Spleen (tissue), 13 donors: Measurements from ENCODE around the gene TP53INP2. TPM values are rescaled to one million over a fixed set of nuclear protein-coding genes. Genes with fewer than 3 reads are reported as not detected.
"Not testable (repeated sequence)": the region's sequence is repeated elsewhere in the genome, so short reads cannot be mapped to it uniquely, and the experiment has no call there.

ENCODE experiments used
- DNase-seq: peaks from one replicate; pipeline ENCODE4 v3.0.0-alpha.2; 2020
- H3K27ac ChIP-seq, 8 donors: fragments of 200-600 bp; sonication (generic) in 7 of 8; 1 replicate in 4 of 8; 2 replicates in 4 of 8; pipeline versions ENCODE4 v1.5.0 to v1.8.0; 2016 to 2021; ENCODE audit warnings: inconsistent platforms in 4 of 8, mild to moderate bottlenecking in 4 of 8, moderate library complexity in 1 of 8
- H3K27me3 ChIP-seq, 7 donors: fragments of 200-600 bp; sonication (generic) in 6 of 7; replicated peaks in 1 of 7; 1 replicate in 4 of 7; 2 replicates in 3 of 7; pipeline versions ENCODE4 v1.5.0 to v1.8.0; 2016 to 2021; ENCODE audit warnings: inconsistent platforms in 3 of 7, mild to moderate bottlenecking in 1 of 7
- H3K36me3 ChIP-seq, 6 donors: fragments of 200-600 bp; sonication (generic) in 5 of 6; 1 replicate in 4 of 6; 2 replicates in 2 of 6; pipeline versions ENCODE4 v1.5.0 to v1.8.0; 2016 to 2021; ENCODE audit warnings: inconsistent platforms in 2 of 6
- H3K4me1 ChIP-seq, 6 donors: fragments of 200-600 bp; sonication (generic) in 5 of 6; 1 replicate in 3 of 6; 2 replicates in 3 of 6; pipeline versions ENCODE4 v1.5.0 to v1.8.0; 2016 to 2021; ENCODE audit warnings: inconsistent platforms in 3 of 6
- H3K4me3 ChIP-seq, 8 donors: fragments of 200-600 bp; sonication (generic) in 7 of 8; 1 replicate in 4 of 8; 2 replicates in 4 of 8; pipeline versions ENCODE4 v1.5.0 to v1.8.0; 2016 to 2021; ENCODE audit warnings: inconsistent platforms in 4 of 8, mild to moderate bottlenecking in 4 of 8, moderate library complexity in 2 of 8
- H3K9me3 ChIP-seq, 8 donors: fragments of 200-600 bp; sonication (generic) in 7 of 8; 1 replicate in 4 of 8; 2 replicates in 4 of 8; pipeline versions ENCODE4 v1.5.0 to v1.8.0; 2016 to 2021; ENCODE audit warnings: inconsistent platforms in 4 of 8
- CTCF ChIP-seq, 11 experiments: fragments of 200-600 bp in 7 of 11; fragments of 450-650 bp in 4 of 11; sonication (generic) in 4 of 11; IDR thresholded peaks in 8 of 11; conservative IDR thresholded peaks in 3 of 11; 1 replicate in 7 of 11; 2 replicates in 4 of 11; pipeline versions ENCODE4 v1.4.0 to v1.8.0; 2016 to 2021; ENCODE audit warnings: antibody characterized with exemption in 11 of 11, inconsistent platforms in 4 of 11, mild to moderate bottlenecking in 1 of 11
- POLR2A ChIP-seq, 3 donors: fragments of 450-650 bp; IDR thresholded peaks; one replicate each; pipeline ENCODE4 v1.5.1; 2017; ENCODE audit warnings: antibody characterized with exemption in 3 of 3, mild to moderate bottlenecking in 1 of 3
- POLR2AphosphoS5 ChIP-seq, 3 donors: sonication (generic); formaldehyde crosslinking; IDR thresholded peaks; one replicate each; pipeline ENCODE4 v1.5.1; 2017; ENCODE audit warnings: antibody characterized with exemption in 3 of 3
- WGBS, 5 donors: extraction: QIAGEN DNeasy Blood & Tissue Kit in 3 of 5; methylation state at CpG; one replicate each; pipeline versions ENCODE4 v1.1.5 to v1.1.7; 2013 to 2018; 5-methylcytosine and 5-hydroxymethylcytosine counted together
- intact Hi-C: fragments of 100-400 bp; cut with DNase I; formaldehyde crosslinking; loops from one replicate; pipeline ENCODE4 v1.15.0; 2023; ENCODE audit warnings: low total_unique reads
- long read RNA-seq, 2 donors: transcript quantifications; one replicate each; lab custom pipeline, GENCODE V29; 2026
- polyA plus RNA-seq, 3 donors: library from polyadenylated mRNA; stranded (reverse); fragments of 200-250 nt; gene quantifications; one replicate each; pipeline ENCODE4 v1.2.1, GENCODE V29; 2013
- total RNA-seq, 7 donors: library from RNA; depleted of rRNA in 3 of 7; stranded (reverse); fragments of >200 nt in 3 of 7; fragmentation: NEBNext Ultra II Directional in 4 of 7; extraction: Animal tissue kit (Norgen Biotek cat#: 25700) in 4 of 7; gene quantifications; one replicate each; pipeline versions ENCODE4 v1.1.0 to v1.2.1, GENCODE V29; 2016 to 2021
- donor health status: healthy with polysubstance abuse.
- donor health status: DM: no; HTN: no; CAD: no; lungs with moderate emphysema.
- donor health status: DM: no; HTN: no; CAD: no.
- donor health status: Bipolar disorder and iron deficiency.
- donor health status: healthy.
- donor health status: DM: no; HTN: no; CAD: no.
- donor health status: DM: yes; HTN: yes; CAD: no.

The TP53INP2 gene
- 10 to 100 TPM in 1 of 7 donors, 1 to 10 TPM in 6; 4.8 to 10.6 (median 7.4) TPM for total RNA-seq
- polyA plus RNA-seq, result 1 to 10 TPM; 2.0 to 3.0 (median 2.6) TPM
- long read RNA-seq, donor 1, result 0 reads
- long read RNA-seq, donor 2, result 0 reads

- H3K4me3 ChIP-seq, result peak within 1 kb of the TSS; percentile 63 to 79 (median 71)
- TF ChIP-seq POLR2AphosphoS5 (IDR thresholded peaks at IDR 0.05), result peak; percentile 77 to 88 (median 83)
- peak in 1 of 3 donors; percentile 35 for TF ChIP-seq POLR2A (IDR thresholded peaks at IDR 0.05)
- peak in 4 of 11 experiments; percentile 10 to 29 (median 22) for TF ChIP-seq CTCF (IDR thresholded peaks at IDR 0.05 in 8 of 11, conservative IDR thresholded peaks at IDR 0.05 in 3 of 11)
- intact Hi-C loops, result loop anchor here (5.0 kb wide), 2 partner anchors 162 to 392 kb away; no protein-coding TSS in a partner anchor
- peaks cover 7 to 62% (median 39%) of the 10 kb centered on the region in 6 donors for H3K4me1 ChIP-seq
- no peaks in the 10 kb centered on the region for H3K36me3 ChIP-seq
- H3K27me3 ChIP-seq, result no peaks in the 10 kb centered on the region
- 1 to 4% (median 2%) methylated on average over 15 to 82 of the region's 82 CpGs for WGBS, 5 donors
- no peaks in the 10 kb centered on the region for H3K9me3 ChIP-seq
- peak within 1 kb of the TSS; percentile 82 to 100 (median 99) for H3K27ac ChIP-seq
- DNase-seq, result peak; percentile 95
Observed at GRCh38 chr20:34704177-34705007, at the start of gene TP53INP2. Gene TP53INP2 (plus strand): TSS chr20:34704344. CDS start chr20:34708740, 4,396 bp downstream.

- H3K9me3 ChIP-seq, H3K27me3 ChIP-seq, H3K27ac ChIP-seq, DNase-seq, H3K4me1 ChIP-seq, intact Hi-C loops, H3K4me3 ChIP-seq: not testable (repeated sequence)
- peaks cover 0 to 24% (median 2%) of the 10 kb centered on the region in 6 donors for H3K36me3 ChIP-seq
- 93 to 100% (median 96%) methylated on average over 4 to 31 of the region's 31 CpGs for WGBS, 5 donors
Observed at GRCh38 chr20:34658654-34659053, 45.5 kb upstream of the TP53INP2 start.

GRCh38 chr20:34661811-34662210 lies 42.3 kb upstream of the TP53INP2 start:
- H3K4me1 ChIP-seq, intact Hi-C loops, H3K27me3 ChIP-seq, DNase-seq, H3K4me3 ChIP-seq, H3K36me3 ChIP-seq, H3K9me3 ChIP-seq, H3K27ac ChIP-seq: not testable (repeated sequence)
- WGBS, 5 donors, result 77 to 86% (median 79%) methylated on average over 5 of the region's 5 CpGs

- intact Hi-C loops, result no loop called here
- DNase-seq, result no peak
- Histone ChIP-seq H3K9me3 (no peaks in the 10 kb centered on the region), H3K27ac (no peak overlapping the region), H3K4me3 (no peak overlapping the region), H3K4me1 (no peaks in the 10 kb centered on the region), H3K27me3 (no peaks in the 10 kb centered on the region), H3K36me3 (no peaks in the 10 kb centered on the region)
- WGBS, 5 donors, result 83 to 96% (median 89%) methylated on average over 5 of the region's 5 CpGs
- no peak for TF ChIP-seq CTCF (IDR thresholded peaks at IDR 0.05 in 8 of 11, conservative IDR thresholded peaks at IDR 0.05 in 3 of 11)
- no peak for TF ChIP-seq POLR2AphosphoS5 (IDR thresholded peaks at IDR 0.05)
- TF ChIP-seq POLR2A (IDR thresholded peaks at IDR 0.05), result no peak
Observed at GRCh38 chr20:34663213-34663943, 40.8 kb upstream of the TP53INP2 start.

GRCh38 chr20:34664751-34665150 lies 39.4 kb upstream of the TP53INP2 start:
- H3K9me3 ChIP-seq, H3K4me1 ChIP-seq, DNase-seq, intact Hi-C loops, H3K36me3 ChIP-seq, H3K4me3 ChIP-seq, H3K27me3 ChIP-seq, H3K27ac ChIP-seq: not testable (repeated sequence)
- 96 to 99% (median 98%) methylated on average over 7 of the region's 7 CpGs for WGBS, 5 donors
